K562 (cell line): ENCODE results near the gene HLA-E. TPM values are rescaled to one million over a fixed set of nuclear protein-coding genes. Genes with fewer than 3 reads are reported as not detected.

ENCODE experiments used
- ATAC-seq: fragments of 200-7000 bp; cut with Tn5 transposase; 3 replicates; pipeline ENCODE4 v1.9.1; 2020; ENCODE audit warnings: moderate library complexity
- BruUV-seq: library from RNA; stranded (reverse); fragments of 400-500 nt; replicated peaks from 2 replicates; lab custom pipeline; 2021; lab: Mats Ljungman, UMichigan
- CTCF ChIA-PET: fragments of 300-600 bp; formaldehyde crosslinking; extraction: SDS; loops from one replicate; lab custom pipeline; 2021; ENCODE audit warnings: low intra/inter-chr PET ratio; lab: Yijun Ruan, JAX
- POLR2A ChIA-PET: fragments of 300-600, 350-650 bp; sonication (Branson Sonifier 250); formaldehyde crosslinking; extraction: SDS; loops from one replicate; lab custom pipeline; 2021; ENCODE audit warnings: antibody characterized with exemption, inconsistent platforms; lab: Yijun Ruan, JAX
- DNase-seq, 4 experiments: peaks; one replicate each; pipeline versions ENCODE4 v3.0.0 to v3.0.0-alpha.2; 2011 to 2018; ENCODE audit warnings: low spot score in 3 of 4, mixed read lengths in 3 of 4; ENCODE audit errors: extremely low read depth in 1 of 4
- FAIRE-seq: peaks from 2 replicates; lab custom pipeline; 2011; peaks lifted over from hg19 to GRCh38; lab: Jason Lieb, UNC
- H2AFZ ChIP-seq: 2 replicates; pipeline ENCODE4 v1.6.0; 2011; ENCODE audit warnings: low read depth, low read length, control low read depth, inconsistent platforms
- H3K27ac ChIP-seq: fragments of 200-600 bp; 3 replicates; pipeline ENCODE4 v1.8.0; 2011; ENCODE audit warnings: low read depth, mild to moderate bottlenecking, control low read depth, inconsistent platforms, low read length, moderate library complexity, mixed read lengths; ENCODE audit errors: extremely low read depth
- H3K27me3 ChIP-seq, 2 experiments: fragments of 300-600 bp in 1 of 2; 2 replicates in 1 of 2; 3 replicates in 1 of 2; pipeline versions ENCODE4 v1.6.0 to v1.8.0; 2011; ENCODE audit warnings: inconsistent platforms in 2 of 2, low read length in 2 of 2, mild to moderate bottlenecking in 1 of 2, mixed read lengths in 1 of 2, moderate library complexity in 1 of 2; ENCODE audit not compliant: control insufficient read depth in 2 of 2, insufficient read depth in 2 of 2
- H3K36me3 ChIP-seq: fragments of 300-600 bp; 3 replicates; pipeline ENCODE4 v1.8.0; 2011; ENCODE audit warnings: mild to moderate bottlenecking, low read length, inconsistent platforms; ENCODE audit not compliant: control insufficient read depth, insufficient read depth
- H3K4me1 ChIP-seq, 2 experiments: fragments of 200-600 bp in 1 of 2; replicated peaks in 1 of 2; 2 replicates in 1 of 2; 3 replicates in 1 of 2; pipeline versions ENCODE4 v1.5.1 to v1.8.0; 2011; ENCODE audit warnings: inconsistent platforms in 2 of 2, low read length in 2 of 2, mild to moderate bottlenecking in 1 of 2, mixed read lengths in 1 of 2, moderate library complexity in 1 of 2; ENCODE audit not compliant: control insufficient read depth in 2 of 2, insufficient read depth in 2 of 2
- H3K4me2 ChIP-seq: 2 replicates; pipeline ENCODE4 v1.6.1; 2011; ENCODE audit warnings: low read length, control low read depth, inconsistent platforms, mixed read lengths; ENCODE audit not compliant: insufficient read depth
- H3K4me3 ChIP-seq: fragments of 200-600 bp; sonication (generic), shearing (Covaris generic); 2 replicates; pipeline ENCODE4 v1.5.1; 2016; ENCODE audit warnings: control low read depth, inconsistent platforms
- H3K79me2 ChIP-seq: fragments of 200-600 bp; 3 replicates; pipeline ENCODE4 v1.8.0; 2011; ENCODE audit warnings: low read length, inconsistent platforms; ENCODE audit not compliant: control insufficient read depth, insufficient read depth
- H3K9ac ChIP-seq, 2 experiments: 2 replicates each; pipeline versions ENCODE4 v1.6.0 to v1.6.1; 2011; ENCODE audit warnings: low read depth in 2 of 2, low read length in 2 of 2, control low read depth in 1 of 2, inconsistent platforms in 1 of 2, mild to moderate bottlenecking in 1 of 2, mixed read lengths in 1 of 2; ENCODE audit not compliant: insufficient read depth in 1 of 2
- H3K9me1 ChIP-seq: one replicate; pipeline ENCODE4 v1.6.0; 2011; ENCODE audit warnings: inconsistent platforms, mild to moderate bottlenecking, low read length, moderate library complexity; ENCODE audit not compliant: control insufficient read depth, insufficient read depth
- H3K9me3 ChIP-seq: replicated peaks from 2 replicates; pipeline ENCODE4 v1.5.1; 2011; ENCODE audit warnings: low read depth, low read length, inconsistent platforms; ENCODE audit not compliant: control insufficient read depth, insufficient read depth
- H4K20me1 ChIP-seq: replicated peaks from 2 replicates; pipeline ENCODE4 v1.6.1; 2011; ENCODE audit warnings: low read length, inconsistent platforms, mixed read lengths; ENCODE audit not compliant: control insufficient read depth, insufficient read depth
- BRD4 ChIP-seq: fragments of 200-600 bp; sonication (generic); IDR thresholded peaks from 2 replicates; pipeline ENCODE4 v1.6.1; 2017; ENCODE audit warnings: inconsistent platforms
- CEBPB ChIP-seq: fragments of 450-650 bp; IDR thresholded peaks from 2 replicates; pipeline ENCODE4 v1.6.1; 2016; ENCODE audit warnings: missing genetic modification characterization, missing compliant biosample characterization
- EHMT2 ChIP-seq: fragments of 450-650 bp; IDR thresholded peaks from 2 replicates; pipeline ENCODE4 v1.6.1; 2018; ENCODE audit warnings: antibody characterized with exemption
- ETV1 ChIP-seq: fragments of 450-650 bp; conservative IDR thresholded peaks from 2 replicates; pipeline ENCODE4 v1.6.1; 2016; ENCODE audit warnings: missing genetic modification characterization, control low read depth, low read depth, missing compliant biosample characterization
- KHSRP ChIP-seq: fragments of 450-650 bp; IDR thresholded peaks from 2 replicates; pipeline ENCODE4 v1.6.1; 2017
- MCM3 ChIP-seq: fragments of 450-650 bp; IDR thresholded peaks from 2 replicates; pipeline ENCODE4 v1.6.1; 2016
- PHF20 ChIP-seq: fragments of 450-650 bp; IDR thresholded peaks from 2 replicates; pipeline ENCODE4 v1.6.1; 2018; ENCODE audit not compliant: partially characterized antibody
- SMAD3 ChIP-seq: fragments of 450-650 bp; formaldehyde crosslinking; conservative IDR thresholded peaks from 2 replicates; pipeline ENCODE4 v1.4.0; 2020; ENCODE audit warnings: mild to moderate bottlenecking
- TAF15 ChIP-seq: fragments of 200-400 bp; formaldehyde crosslinking; IDR thresholded peaks from 2 replicates; pipeline ENCODE4 v1.6.1; 2017; ENCODE audit warnings: mild to moderate bottlenecking, low read depth, low read length, moderate library complexity
- ZKSCAN8 ChIP-seq: fragments of 200-800 bp; sonication (Bioruptor generic); IDR thresholded peaks from 2 replicates; pipeline ENCODE4 v1.6.1; 2016; ENCODE audit warnings: missing genetic modification characterization, missing compliant biosample characterization
- ZNF143 ChIP-seq: sonication (generic); formaldehyde crosslinking; IDR thresholded peaks from 2 replicates; pipeline ENCODE4 v1.9.0; 2022; ENCODE audit warnings: mild to moderate bottlenecking, missing genetic modification reagents
- ZNF282 ChIP-seq: sonication (generic); formaldehyde crosslinking; IDR thresholded peaks from 2 replicates; pipeline ENCODE4 v1.8.1; 2023; ENCODE audit warnings: missing genetic modification reagents
- WGBS: fragments of 100-300 bp; shearing (Covaris generic); methylation state at CpG from one replicate; pipeline ENCODE4 v1.1.6; 2016; ENCODE audit warnings: low coverage, mixed read lengths; ENCODE audit not compliant: insufficient coverage; ENCODE audit errors: missing lambda C conversion rate; 5-methylcytosine and 5-hydroxymethylcytosine counted together
- in situ Hi-C: fragments of 300-500 bp; cut with MboI; formaldehyde crosslinking; loops from 4 replicates; pipeline ENCODE4 v1.15.0; 2018; ENCODE audit warnings: inconsistent platforms, mixed read lengths
- intact Hi-C: fragments of 100-400 bp; cut with micrococcal nuclease; formaldehyde crosslinking; loops from 2 replicates; pipeline ENCODE4 v1.14.2; 2022
- polyA plus RNA-seq, 8 experiments: library from polyadenylated mRNA; depleted of rRNA in 4 of 8; stranded (reverse) in 5 of 8; unstranded in 3 of 8; fragments of >200 nt; fragmentation: Nextera tagmentation in 2 of 8; fragmentation: Illumina TruSeq in 1 of 8; extraction: Ambion mirVana in 2 of 8; extraction: Trizol in 1 of 8; gene quantifications; 2 replicates each; pipeline versions ENCODE4 v1.2.1 to v1.2.3, GENCODE V29; 2011 to 2014; ENCODE audit warnings: inconsistent platforms in 1 of 8, missing spikeins in 1 of 8
- total RNA-seq, 7 experiments: library from RNA; depleted of rRNA in 6 of 7; stranded (reverse); fragments of >200 nt in 6 of 7; fragmentation: Illumina TruSeq in 2 of 7; extraction: Trizol in 2 of 7; gene quantifications; 2 replicates each; pipeline versions ENCODE4 v1.2.1 to v1.2.3, GENCODE V29; 2011 to 2021; ENCODE audit warnings: low replicate concordance in 1 of 7
- TF ChIP-seq, protein P1 (sequence below): sonication (generic); formaldehyde crosslinking; IDR thresholded peaks from 2 replicates; pipeline ENCODE4 v1.8.1; 2023; ENCODE audit warnings: mild to moderate bottlenecking, missing genetic modification reagents
- TF ChIP-seq, protein P2 (sequence below): fragments of 250-450 bp; sonication (Bioruptor Pico); IDR thresholded peaks from 2 replicates; pipeline ENCODE4 v1.8.0; 2021; ENCODE audit warnings: moderate library complexity, mild to moderate bottlenecking, inconsistent platforms
- TF ChIP-seq, protein P3 (sequence below): fragments of 250-450 bp; sonication (Bioruptor Pico); IDR thresholded peaks from 2 replicates; pipeline ENCODE4 v1.5.0; 2020; ENCODE audit warnings: mild to moderate bottlenecking
- TF ChIP-seq, protein P4 (sequence below): sonication (generic); formaldehyde crosslinking; IDR thresholded peaks from 2 replicates; pipeline ENCODE4 v1.8.0; 2022; ENCODE audit warnings: missing genetic modification reagents, mild to moderate bottlenecking, borderline replicate concordance

Gene HLA-E
- total and polyA plus RNA-seq, 9 of the 15 experiments (the other 6 are each of a cell fraction or from before 2014, with no cell fraction given): 3.2 to 39.9 (median 26.8) TPM

DNA sequence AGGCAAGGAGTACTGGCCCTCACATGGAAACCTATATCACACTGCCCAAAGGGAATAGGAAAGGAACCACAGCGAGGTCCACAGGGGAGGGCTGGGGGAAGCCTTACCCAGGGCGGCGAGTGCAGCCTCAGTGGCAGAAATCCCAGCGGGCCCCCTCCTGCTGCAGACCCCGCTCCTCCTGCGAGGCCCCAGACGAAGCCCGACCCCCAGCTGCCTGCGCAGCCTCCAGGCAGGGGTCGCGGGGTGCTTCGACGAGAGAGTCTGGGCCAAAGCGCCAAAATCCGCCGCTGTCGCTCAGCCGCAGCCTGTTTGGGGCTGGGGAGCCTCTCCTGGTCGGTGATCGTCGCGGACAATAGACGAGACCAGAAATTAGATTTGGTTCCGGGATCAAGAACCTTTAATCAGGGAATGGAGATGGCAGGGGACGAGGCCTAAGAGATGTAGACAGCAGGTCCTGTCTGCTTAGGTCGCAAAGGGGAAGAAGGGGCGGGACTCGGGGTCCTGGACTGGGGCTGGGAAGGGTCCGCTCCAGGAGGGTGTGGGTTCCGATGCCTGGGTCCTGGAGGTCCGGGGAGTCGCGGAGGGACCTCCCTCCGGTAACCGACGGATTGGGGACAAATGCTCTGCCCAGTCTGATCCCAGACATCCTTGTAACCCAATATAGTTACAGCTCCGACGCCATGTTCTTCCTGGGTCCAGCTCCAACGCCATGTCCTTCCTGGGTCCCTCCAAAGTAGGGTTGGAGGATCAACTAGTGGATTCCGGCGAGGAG lies 36.4 kb upstream of the HLA-E start:
- no peak for FAIRE-seq
- Histone ChIP-seq H3K9me3 (no peaks in the 10 kb centered on the region), H3K9me1 (no peaks in the 10 kb centered on the region), H3K9ac (no peak overlapping the region), H4K20me1 (no peaks in the 10 kb centered on the region; the same call in 1 of the 2 replicates), H3K27ac (no peak overlapping the region), H3K4me1 (peaks cover 0 to 20% of the 10 kb centered on the region in 2 experiments; a peak in 2 of 5 replicates), H3K36me3 (no peaks in the 10 kb centered on the region), H2AFZ (peak overlapping the region; percentile 46; the same call in 1 of the 2 replicates), H3K4me2 (no peak overlapping the region), H3K4me3 (no peak overlapping the region), H3K27me3 (peaks cover 50 to 68% of the 10 kb centered on the region in 2 experiments), H3K79me2 (no peaks in the 10 kb centered on the region)
- ChIA-PET POLR2A (interaction anchor here (0.9 to 1.6 kb wide), 2 partner anchors 11 to 14 kb away, joined by 3 read pairs; no protein-coding TSS in a partner anchor), CTCF (interaction anchor here (0.6 to 1.7 kb wide), 4 partner anchors 92 to 631 kb away, joined by 3 to 6 read pairs (median 3); no protein-coding TSS in a partner anchor)
- WGBS: 39% methylated on average over 34 of the region's 41 CpGs
- DNase-seq: no peak
- BruUV-seq: no TSS peak
- intact Hi-C loops: loop anchor here (1.0 to 5.0 kb wide), 3 partner anchors 42 to 216 kb away; no protein-coding TSS in a partner anchor
- ATAC-seq: no peak
- in situ Hi-C loops: no loop called here
- TF ChIP-seq TAF15 (no peak), SMAD3 (CRISPR knock-in tag) (no peak), BRD4 (no peak), ZNF143 (CRISPR knock-in tag) (no peak), EHMT2 (no peak), KHSRP (no peak), MCM3 (no peak), ZNF282 (CRISPR knock-in tag) (no peak), ETV1 (tag) (no peak), CEBPB (tag) (no peak), PHF20 (no peak), ZKSCAN8 (CRISPR knock-in tag) (no peak)
- TF ChIP-seq, protein P1, sequence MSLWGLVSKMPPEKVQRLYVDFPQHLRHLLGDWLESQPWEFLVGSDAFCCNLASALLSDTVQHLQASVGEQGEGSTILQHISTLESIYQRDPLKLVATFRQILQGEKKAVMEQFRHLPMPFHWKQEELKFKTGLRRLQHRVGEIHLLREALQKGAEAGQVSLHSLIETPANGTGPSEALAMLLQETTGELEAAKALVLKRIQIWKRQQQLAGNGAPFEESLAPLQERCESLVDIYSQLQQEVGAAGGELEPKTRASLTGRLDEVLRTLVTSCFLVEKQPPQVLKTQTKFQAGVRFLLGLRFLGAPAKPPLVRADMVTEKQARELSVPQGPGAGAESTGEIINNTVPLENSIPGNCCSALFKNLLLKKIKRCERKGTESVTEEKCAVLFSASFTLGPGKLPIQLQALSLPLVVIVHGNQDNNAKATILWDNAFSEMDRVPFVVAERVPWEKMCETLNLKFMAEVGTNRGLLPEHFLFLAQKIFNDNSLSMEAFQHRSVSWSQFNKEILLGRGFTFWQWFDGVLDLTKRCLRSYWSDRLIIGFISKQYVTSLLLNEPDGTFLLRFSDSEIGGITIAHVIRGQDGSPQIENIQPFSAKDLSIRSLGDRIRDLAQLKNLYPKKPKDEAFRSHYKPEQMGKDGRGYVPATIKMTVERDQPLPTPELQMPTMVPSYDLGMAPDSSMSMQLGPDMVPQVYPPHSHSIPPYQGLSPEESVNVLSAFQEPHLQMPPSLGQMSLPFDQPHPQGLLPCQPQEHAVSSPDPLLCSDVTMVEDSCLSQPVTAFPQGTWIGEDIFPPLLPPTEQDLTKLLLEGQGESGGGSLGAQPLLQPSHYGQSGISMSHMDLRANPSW (CRISPR knock-in tag): no peak
- TF ChIP-seq, protein P2, sequence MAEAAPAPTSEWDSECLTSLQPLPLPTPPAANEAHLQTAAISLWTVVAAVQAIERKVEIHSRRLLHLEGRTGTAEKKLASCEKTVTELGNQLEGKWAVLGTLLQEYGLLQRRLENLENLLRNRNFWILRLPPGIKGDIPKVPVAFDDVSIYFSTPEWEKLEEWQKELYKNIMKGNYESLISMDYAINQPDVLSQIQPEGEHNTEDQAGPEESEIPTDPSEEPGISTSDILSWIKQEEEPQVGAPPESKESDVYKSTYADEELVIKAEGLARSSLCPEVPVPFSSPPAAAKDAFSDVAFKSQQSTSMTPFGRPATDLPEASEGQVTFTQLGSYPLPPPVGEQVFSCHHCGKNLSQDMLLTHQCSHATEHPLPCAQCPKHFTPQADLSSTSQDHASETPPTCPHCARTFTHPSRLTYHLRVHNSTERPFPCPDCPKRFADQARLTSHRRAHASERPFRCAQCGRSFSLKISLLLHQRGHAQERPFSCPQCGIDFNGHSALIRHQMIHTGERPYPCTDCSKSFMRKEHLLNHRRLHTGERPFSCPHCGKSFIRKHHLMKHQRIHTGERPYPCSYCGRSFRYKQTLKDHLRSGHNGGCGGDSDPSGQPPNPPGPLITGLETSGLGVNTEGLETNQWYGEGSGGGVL: no peak
- TF ChIP-seq, protein P3, sequence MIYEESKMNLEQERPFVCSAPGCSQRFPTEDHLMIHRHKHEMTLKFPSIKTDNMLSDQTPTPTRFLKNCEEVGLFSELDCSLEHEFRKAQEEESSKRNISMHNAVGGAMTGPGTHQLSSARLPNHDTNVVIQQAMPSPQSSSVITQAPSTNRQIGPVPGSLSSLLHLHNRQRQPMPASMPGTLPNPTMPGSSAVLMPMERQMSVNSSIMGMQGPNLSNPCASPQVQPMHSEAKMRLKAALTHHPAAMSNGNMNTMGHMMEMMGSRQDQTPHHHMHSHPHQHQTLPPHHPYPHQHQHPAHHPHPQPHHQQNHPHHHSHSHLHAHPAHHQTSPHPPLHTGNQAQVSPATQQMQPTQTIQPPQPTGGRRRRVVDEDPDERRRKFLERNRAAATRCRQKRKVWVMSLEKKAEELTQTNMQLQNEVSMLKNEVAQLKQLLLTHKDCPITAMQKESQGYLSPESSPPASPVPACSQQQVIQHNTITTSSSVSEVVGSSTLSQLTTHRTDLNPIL (CRISPR knock-in tag): no peak
- TF ChIP-seq, protein P4, sequence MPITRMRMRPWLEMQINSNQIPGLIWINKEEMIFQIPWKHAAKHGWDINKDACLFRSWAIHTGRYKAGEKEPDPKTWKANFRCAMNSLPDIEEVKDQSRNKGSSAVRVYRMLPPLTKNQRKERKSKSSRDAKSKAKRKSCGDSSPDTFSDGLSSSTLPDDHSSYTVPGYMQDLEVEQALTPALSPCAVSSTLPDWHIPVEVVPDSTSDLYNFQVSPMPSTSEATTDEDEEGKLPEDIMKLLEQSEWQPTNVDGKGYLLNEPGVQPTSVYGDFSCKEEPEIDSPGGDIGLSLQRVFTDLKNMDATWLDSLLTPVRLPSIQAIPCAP: no peak
